Mucosa of descending colon (tissue), 3 donors: Measurements from ENCODE around the gene LONRF2. TPM values are rescaled to one million over a fixed set of nuclear protein-coding genes. Genes with fewer than 3 reads are reported as not detected.
A peak's percentile ranks its signal among the peaks of the same experiment; 100 is the strongest.

Experiments used
- ATAC-seq: fragments of 200-7000 bp; cut with Tn5 transposase; one replicate; pipeline ENCODE4 v1.9.1; 2020; ENCODE audit warnings: mild to moderate bottlenecking, moderate library complexity
- DNase-seq, 3 donors: peaks; one replicate each; pipeline ENCODE4 v3.0.0-alpha.2; 2020
- H3K36me3 ChIP-seq: fragments of 200-600 bp; one replicate; pipeline ENCODE4 v1.8.0; 2021; ENCODE audit warnings: low read depth, mild to moderate bottlenecking
- H3K4me1 ChIP-seq: fragments of 200-600 bp; one replicate; pipeline ENCODE4 v1.8.0; 2021; ENCODE audit warnings: low read depth, mild to moderate bottlenecking
- H3K4me3 ChIP-seq: fragments of 200-600 bp; one replicate; pipeline ENCODE4 v1.8.0; 2021; ENCODE audit warnings: mild to moderate bottlenecking
- H3K9me3 ChIP-seq: fragments of 200-600 bp; one replicate; pipeline ENCODE4 v1.8.0; 2021; ENCODE audit warnings: mild to moderate bottlenecking
- intact Hi-C, 2 donors: fragments of 100-400 bp; cut with DNase I in 1 of 2; cut with micrococcal nuclease in 1 of 2; formaldehyde crosslinking; loops; one replicate each; pipeline versions ENCODE4 v1.11.0 to v1.11.1; 2022; cut with DNase I, micrococcal nuclease
- total RNA-seq, 3 donors: library from RNA; stranded (reverse); fragmentation: NEBNext Ultra II Directional in 2 of 3; extraction: Animal tissue kit (Norgen Biotek cat#: 25700) in 2 of 3; gene quantifications; one replicate each; pipeline versions ENCODE4 v1.2.1 to v1.2.4, GENCODE V29; 2021 to 2023
- TF ChIP-seq, protein P1 (sequence below): fragments of 200-600 bp; IDR thresholded peaks from one replicate; pipeline ENCODE4 v1.8.0; 2022; ENCODE audit warnings: antibody characterized with exemption, mild to moderate bottlenecking
- donor health status: DM: no; HTN: no; CAD: no; lungs with moderate emphysema.
- donor health status: DM: no; HTN: no; CAD: no.
- donor health status: DM: no; HTN: yes; CAD: no.

Gene LONRF2
- total RNA-seq, 3 donors from 2014 or later = 0.41 to 19.9 (median 0.67) TPM

DNA sequence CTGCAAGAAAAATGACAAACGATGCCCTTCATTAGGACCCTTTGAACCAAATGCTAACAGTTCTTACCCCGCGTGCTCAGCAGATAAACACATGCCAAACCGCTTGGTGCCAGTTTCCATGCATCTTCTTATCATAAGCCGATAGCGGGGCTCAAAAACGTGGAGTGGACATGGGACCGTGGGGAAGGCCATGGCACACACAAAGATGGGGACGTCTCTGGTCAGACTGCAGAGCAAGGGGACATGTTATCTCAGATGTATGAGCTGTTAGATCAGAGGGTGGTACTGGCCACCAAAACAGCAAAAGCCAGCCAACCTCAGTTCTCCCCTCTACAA lies 28.2 kb downstream of the LONRF2 start:
- H3K36me3 ChIP-seq = no peaks in the 10 kb centered on the region
- intact Hi-C loops = no loop called here
- TF ChIP-seq, protein P1, sequence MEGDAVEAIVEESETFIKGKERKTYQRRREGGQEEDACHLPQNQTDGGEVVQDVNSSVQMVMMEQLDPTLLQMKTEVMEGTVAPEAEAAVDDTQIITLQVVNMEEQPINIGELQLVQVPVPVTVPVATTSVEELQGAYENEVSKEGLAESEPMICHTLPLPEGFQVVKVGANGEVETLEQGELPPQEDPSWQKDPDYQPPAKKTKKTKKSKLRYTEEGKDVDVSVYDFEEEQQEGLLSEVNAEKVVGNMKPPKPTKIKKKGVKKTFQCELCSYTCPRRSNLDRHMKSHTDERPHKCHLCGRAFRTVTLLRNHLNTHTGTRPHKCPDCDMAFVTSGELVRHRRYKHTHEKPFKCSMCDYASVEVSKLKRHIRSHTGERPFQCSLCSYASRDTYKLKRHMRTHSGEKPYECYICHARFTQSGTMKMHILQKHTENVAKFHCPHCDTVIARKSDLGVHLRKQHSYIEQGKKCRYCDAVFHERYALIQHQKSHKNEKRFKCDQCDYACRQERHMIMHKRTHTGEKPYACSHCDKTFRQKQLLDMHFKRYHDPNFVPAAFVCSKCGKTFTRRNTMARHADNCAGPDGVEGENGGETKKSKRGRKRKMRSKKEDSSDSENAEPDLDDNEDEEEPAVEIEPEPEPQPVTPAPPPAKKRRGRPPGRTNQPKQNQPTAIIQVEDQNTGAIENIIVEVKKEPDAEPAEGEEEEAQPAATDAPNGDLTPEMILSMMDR = no peak

DNA sequence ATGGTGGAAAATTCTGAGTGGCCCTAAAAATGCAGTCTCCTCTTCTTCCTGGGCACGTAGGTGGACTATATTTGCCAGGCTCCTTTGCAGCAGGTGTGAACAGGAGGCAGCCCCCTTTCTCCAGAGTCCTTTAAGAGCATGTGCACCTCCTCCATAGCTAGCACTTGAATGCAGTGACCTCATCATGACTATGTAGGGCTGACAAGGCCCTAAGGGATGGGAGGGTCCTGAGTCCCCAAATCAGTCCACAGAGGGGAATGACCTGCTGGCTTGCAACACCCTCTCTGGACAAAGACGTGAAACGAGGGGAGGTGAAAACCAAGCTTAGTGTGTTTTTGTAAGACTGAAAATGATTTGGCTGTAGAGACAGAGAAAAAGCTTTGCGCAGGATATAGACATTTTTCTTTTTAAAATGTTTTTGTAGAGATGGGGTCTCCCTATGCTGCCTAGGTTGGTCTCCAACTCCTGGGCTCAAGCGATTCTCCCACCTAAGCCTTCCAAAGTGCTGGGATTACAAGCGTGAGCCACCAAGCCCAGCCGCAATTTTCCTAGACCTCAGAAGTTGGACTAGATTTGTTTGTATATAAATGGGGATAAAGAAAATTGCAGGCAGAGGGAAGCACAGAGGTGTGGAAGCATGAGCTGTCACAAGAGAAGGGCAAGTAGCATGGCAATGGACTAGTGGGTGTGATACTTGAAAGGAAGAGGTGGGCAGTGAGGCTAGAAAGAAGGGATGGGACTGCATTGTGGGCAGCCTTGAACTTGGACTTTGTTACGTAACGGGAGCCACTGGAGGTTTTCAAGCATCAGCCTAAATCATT lies 28.8 kb downstream of the LONRF2 start:
- no peak for ATAC-seq
- no peaks in the 10 kb centered on the region for H3K4me1 ChIP-seq
- H3K9me3 ChIP-seq = no peaks in the 10 kb centered on the region
- DNase-seq = no peak
- TF ChIP-seq, protein P1 = no peak
- intact Hi-C loops = no loop called here
- H3K4me3 ChIP-seq = no peak overlapping the region
- no peaks in the 10 kb centered on the region for H3K36me3 ChIP-seq

More for the DNA sequence above, 28.2 kb downstream of the LONRF2 start:
- no peaks in the 10 kb centered on the region for H3K4me1 ChIP-seq
- H3K9me3 ChIP-seq = no peaks in the 10 kb centered on the region
- H3K4me3 ChIP-seq = no peak overlapping the region
- DNase-seq (no peak), ATAC-seq (no peak)

DNA sequence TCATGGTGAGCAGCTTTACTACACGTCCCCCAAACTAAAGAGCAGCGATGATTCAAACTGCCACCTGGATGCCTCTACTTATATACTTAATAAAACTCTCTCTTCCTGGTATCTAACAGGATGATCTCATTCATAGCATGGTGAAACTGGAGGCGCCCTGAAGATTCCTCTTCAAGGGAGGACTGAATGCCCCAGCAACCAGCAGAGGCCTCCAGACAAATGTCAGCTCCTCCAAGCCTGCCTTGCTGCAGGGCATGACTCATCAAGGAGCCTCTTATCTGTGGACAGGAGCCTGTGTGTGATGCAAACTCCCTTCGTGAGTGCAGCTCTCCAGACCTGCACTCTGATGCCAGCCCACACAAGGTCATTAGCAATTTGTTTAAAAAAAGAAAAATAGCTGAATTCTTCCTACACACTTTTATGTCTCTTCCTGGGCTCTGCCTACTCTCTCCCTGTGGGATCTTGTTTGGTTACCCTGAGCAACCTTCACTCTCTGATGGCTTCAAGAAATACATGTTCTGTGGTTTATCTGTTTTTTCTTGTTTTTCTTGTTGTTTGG lies 30.2 kb downstream of the LONRF2 start:
- no peak for DNase-seq
- no peak for ATAC-seq
- no peaks in the 10 kb centered on the region for H3K36me3 ChIP-seq

DNA sequence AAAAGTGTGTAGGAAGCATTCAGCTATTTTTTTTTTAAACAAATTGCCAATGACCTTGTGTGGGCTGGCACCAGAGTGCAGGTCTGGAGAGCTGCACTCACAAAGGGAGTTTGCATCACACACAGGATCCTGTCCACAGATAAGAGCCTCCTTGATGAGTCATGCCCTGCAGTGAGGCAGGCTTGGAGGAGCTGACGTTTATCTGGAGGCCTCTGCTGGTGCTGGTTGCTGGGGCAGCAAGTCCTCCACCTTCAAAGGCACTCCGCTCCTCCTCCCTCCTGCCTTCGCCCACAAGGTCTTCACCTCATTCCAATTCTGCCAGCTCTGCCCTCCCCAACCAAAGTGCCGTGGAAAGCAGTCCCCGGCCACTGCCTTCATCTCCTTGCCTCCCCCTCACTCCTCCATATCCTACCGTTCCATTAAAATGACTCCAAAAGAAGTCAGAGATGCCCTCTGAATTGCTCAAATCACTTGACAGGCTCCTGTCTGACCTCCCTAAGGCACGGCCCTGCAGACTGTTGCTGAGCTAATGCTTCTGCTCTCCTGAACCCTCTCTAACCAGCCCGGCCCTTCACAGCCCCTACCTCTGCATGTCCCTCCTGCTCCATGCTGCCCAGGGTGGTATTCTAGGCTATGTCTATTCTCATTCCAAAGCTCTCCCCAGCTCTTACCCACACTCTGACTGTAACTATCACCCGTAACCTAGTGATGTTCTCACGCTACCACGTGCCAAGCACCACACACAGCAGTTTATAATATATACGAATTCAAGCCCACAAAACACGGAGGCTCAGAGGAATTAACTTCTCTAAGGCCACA lies 30.9 kb downstream of the LONRF2 start:
- Histone ChIP-seq H3K4me3 (no peak overlapping the region), H3K9me3 (no peaks in the 10 kb centered on the region), H3K36me3 (no peaks in the 10 kb centered on the region), H3K4me1 (no peaks in the 10 kb centered on the region)
- peak in 1 of 3 donors; percentile 5 for DNase-seq
- intact Hi-C loops = no loop called here
- TF ChIP-seq, protein P1 = no peak
- peak; percentile 47 for ATAC-seq

More for the DNA sequence above, 30.2 kb downstream of the LONRF2 start:
- intact Hi-C loops = no loop called here
- no peaks in the 10 kb centered on the region for H3K4me1 ChIP-seq
- no peak overlapping the region for H3K4me3 ChIP-seq
- TF ChIP-seq, protein P1 = no peak
- H3K9me3 ChIP-seq = no peaks in the 10 kb centered on the region

DNA sequence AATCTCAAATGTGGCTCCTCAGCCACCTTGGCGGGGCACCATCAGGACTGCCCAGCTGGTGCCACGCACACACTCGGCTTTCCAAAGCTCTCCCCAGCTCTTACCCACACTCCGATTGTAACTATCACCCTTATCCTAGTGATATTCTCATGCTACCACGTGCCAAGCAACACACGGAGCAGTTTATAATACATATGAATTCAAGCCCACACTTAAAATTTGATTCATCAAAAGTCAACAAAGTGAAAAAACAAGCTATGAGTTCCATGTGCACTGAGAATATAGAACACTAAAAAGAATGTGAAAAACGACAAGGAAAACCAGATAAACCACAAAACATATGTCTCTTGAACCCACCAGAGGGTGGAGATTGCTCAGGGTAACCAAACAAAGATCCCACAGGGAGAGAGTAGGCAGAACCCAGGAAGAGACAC lies 31.6 kb downstream of the LONRF2 start:
- TF ChIP-seq, protein P1 = no peak
- DNase-seq = no peak
- H3K9me3 ChIP-seq = no peaks in the 10 kb centered on the region
- no peak overlapping the region for H3K4me3 ChIP-seq
- no peak for ATAC-seq
- no peaks in the 10 kb centered on the region for H3K36me3 ChIP-seq
- no peaks in the 10 kb centered on the region for H3K4me1 ChIP-seq
- intact Hi-C loops = no loop called here
